HUES64 (cell line): ENCODE data around the gene SERINC5.
A peak's percentile ranks its signal among the peaks of the same experiment; 100 is the strongest.
"Not testable (repeated sequence)": the region's sequence is repeated elsewhere in the genome, so short reads cannot be mapped to it uniquely, and the experiment has no call there.

ENCODE experiments used
- H3K27ac ChIP-seq: 2 replicates; pipeline ENCODE4 v1.7.0; 2013; ENCODE audit warnings: low read depth, low read length, inconsistent platforms
- H3K27me3 ChIP-seq: 2 replicates; pipeline ENCODE4 v1.6.1; 2013; ENCODE audit warnings: mild to moderate bottlenecking, low read length; ENCODE audit not compliant: insufficient read depth
- H3K36me3 ChIP-seq: 2 replicates; pipeline ENCODE4 v1.6.1; 2013; ENCODE audit warnings: mild to moderate bottlenecking, low read length; ENCODE audit not compliant: insufficient read depth
- H3K4me1 ChIP-seq: 2 replicates; pipeline ENCODE4 v1.6.1; 2013; ENCODE audit warnings: mild to moderate bottlenecking, low read length, moderate library complexity; ENCODE audit not compliant: insufficient read depth
- H3K4me3 ChIP-seq: 2 replicates; pipeline ENCODE4 v1.5.1; 2013; ENCODE audit warnings: mild to moderate bottlenecking, low read length, moderate library complexity
- H3K9ac ChIP-seq: 2 replicates; pipeline ENCODE4 v1.6.1; 2013; ENCODE audit warnings: mild to moderate bottlenecking, low read depth, low read length
- H3K9me3 ChIP-seq: 2 replicates; pipeline ENCODE4 v1.6.1; 2013; ENCODE audit warnings: low read depth, low read length; ENCODE audit not compliant: insufficient read depth
- WGBS: fragments of 150-250, 120-280 bp; methylation state at CpG from one replicate; pipeline ENCODE4 v1.1.7; 2013; ENCODE audit warnings: missing lambda C conversion rate; 5-methylcytosine and 5-hydroxymethylcytosine counted together

The SERINC5 gene

DNA sequence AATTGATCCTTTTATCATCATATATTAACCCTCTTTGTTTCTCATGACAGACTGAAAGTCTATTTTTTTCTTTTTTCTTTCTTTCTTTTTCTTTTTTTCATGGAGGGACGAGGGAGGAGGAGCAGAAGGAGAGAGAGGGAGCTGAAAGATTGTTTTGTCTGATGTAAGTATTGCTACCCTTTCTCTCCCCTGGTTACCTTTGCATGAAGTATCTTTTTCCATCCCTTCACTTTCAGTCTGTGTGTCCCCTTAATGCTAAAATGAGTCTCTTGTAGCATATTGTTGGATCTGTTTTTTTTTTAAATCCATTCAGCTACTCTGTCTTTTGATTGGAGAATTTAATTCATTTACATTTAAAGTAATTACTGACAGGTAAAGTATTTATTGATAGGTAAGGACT, 27.5 kb upstream of the SERINC5 start:
- no peak overlapping the region for H3K9ac ChIP-seq
- no peaks in the 10 kb centered on the region for H3K27me3 ChIP-seq
- H3K4me3 ChIP-seq = no peak overlapping the region
- no peaks in the 10 kb centered on the region for H3K36me3 ChIP-seq
- no peaks in the 10 kb centered on the region for H3K9me3 ChIP-seq
- no CpG with 5 or more reads among the region's 1 CpG for WGBS
- no peaks in the 10 kb centered on the region for H3K4me1 ChIP-seq
- no peak overlapping the region for H3K27ac ChIP-seq

DNA sequence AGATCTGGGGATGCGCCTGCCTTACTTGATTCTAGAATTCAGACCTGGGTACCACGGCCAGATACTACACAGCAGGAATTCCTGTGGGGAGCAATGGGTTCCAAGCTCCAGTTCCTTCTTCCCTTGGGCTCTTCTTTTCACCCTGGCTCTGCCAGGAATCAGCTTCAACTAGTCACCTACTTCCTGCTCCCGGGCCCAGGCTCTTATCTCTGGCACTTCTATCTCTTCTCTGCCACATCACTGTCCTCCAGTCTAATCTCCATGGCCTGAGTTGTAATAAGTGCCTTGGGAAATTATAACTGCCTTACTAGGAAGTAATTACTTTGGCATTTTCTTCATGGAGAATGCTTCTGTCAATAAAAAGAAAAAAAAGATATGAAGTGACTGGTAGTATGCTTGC, 26.2 kb upstream of the SERINC5 start:
- H3K4me1 ChIP-seq = no peaks in the 10 kb centered on the region
- 92% methylated on average over 3 of the region's 3 CpGs for WGBS

DNA sequence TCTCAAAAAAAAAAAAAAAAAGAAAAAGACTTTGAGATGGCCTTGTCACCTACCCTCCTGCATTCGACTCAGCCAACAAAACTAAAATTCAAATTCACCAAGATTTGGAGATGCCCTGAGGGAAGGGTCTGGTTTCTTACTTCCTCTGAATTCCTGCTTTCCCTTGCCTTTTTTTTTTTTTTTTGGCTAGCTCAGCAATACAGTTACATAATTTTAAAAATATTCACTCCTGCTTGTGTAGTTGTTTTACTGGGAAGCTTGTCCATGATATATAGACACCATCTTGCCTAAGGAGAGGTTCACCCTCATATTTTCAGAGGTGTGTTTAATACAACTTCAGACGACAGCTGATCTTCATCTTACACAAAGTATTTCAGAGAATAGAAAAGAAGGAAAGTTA, 21.3 kb upstream of the SERINC5 start:
- Histone ChIP-seq H3K9ac (no peak overlapping the region), H3K36me3 (no peaks in the 10 kb centered on the region), H3K9me3 (no peaks in the 10 kb centered on the region), H3K27me3 (no peaks in the 10 kb centered on the region), H3K4me1 (no peaks in the 10 kb centered on the region), H3K4me3 (no peak overlapping the region), H3K27ac (no peak overlapping the region)
- WGBS = 100% methylated on average over 1 of the region's 2 CpGs

More for the DNA sequence above, 26.2 kb upstream of the SERINC5 start:
- H3K4me3 ChIP-seq = no peak overlapping the region
- no peaks in the 10 kb centered on the region for H3K36me3 ChIP-seq
- no peak overlapping the region for H3K27ac ChIP-seq
- H3K27me3 ChIP-seq = no peaks in the 10 kb centered on the region
- no peaks in the 10 kb centered on the region for H3K9me3 ChIP-seq
- H3K9ac ChIP-seq = no peak overlapping the region

DNA sequence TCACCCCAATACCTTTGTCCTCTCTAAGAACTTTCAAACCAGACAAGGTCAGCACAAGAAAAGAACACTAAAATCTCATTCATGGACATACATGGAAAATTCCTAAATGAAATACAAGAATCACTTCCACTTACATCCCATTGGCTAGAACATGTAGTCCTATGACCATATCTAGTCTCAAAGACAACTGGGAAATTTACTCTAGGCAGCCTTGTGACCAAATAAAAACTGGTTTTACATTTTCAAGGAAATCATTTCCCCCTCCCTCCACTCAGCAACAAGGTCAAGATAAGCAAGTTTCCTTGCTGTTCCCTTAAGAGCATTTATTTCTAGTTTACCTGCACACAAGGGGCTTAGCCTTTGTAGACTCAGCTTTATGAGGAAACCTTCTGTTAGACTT, 20.3 kb upstream of the SERINC5 start:
- Histone ChIP-seq H3K9ac (no peak overlapping the region), H3K9me3 (no peaks in the 10 kb centered on the region), H3K4me3 (no peak overlapping the region), H3K4me1 (no peaks in the 10 kb centered on the region), H3K27ac (no peak overlapping the region), H3K36me3 (no peaks in the 10 kb centered on the region), H3K27me3 (no peaks in the 10 kb centered on the region)

DNA sequence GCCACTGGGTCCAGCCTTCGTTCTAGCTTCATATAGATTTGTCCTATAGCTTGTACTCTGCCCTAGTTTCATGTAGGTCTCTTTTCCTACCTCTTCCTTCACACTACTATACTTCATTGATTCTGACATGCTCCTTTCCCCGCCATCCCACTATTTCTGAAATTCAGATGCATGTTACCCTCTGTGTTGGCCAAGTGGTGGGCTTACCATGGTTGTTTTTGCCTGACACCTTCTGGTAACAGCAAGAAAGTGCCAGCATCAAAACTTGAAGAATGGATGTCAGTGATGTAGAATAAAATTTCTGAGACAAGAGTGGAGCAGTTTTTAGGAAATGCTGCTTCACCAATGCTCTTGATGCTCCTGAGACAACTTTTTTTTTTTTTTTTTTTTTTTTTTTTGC, 19.5 kb upstream of the SERINC5 start:
- Histone ChIP-seq H3K4me1 (no peaks in the 10 kb centered on the region), H3K9me3 (no peaks in the 10 kb centered on the region), H3K4me3 (no peak overlapping the region), H3K36me3 (no peaks in the 10 kb centered on the region), H3K27me3 (no peaks in the 10 kb centered on the region), H3K27ac (no peak overlapping the region), H3K9ac (no peak overlapping the region)
- 78% methylated on average over 2 of the region's 2 CpGs for WGBS

DNA sequence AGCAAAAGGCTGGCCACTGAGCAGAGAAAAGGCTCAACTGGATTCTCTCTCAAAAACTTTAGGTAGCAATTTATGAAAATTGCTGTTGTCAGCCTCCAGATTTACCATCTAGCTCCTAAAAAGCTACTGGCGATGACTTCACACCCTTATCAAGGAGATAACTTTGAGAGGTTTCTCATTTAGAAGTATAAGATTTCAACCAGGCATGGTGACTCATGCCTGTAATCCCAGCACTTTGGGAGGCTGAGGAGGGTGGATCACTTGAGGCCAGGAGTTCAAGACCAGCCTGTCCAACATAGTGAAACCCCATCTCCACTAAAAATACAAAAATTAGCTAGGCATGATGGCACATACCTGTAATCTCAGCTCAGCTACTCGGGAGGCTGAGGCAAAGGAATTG, 14.7 kb upstream of the SERINC5 start:
- H3K27ac ChIP-seq, H3K4me3 ChIP-seq, H3K27me3 ChIP-seq, H3K9ac ChIP-seq, H3K9me3 ChIP-seq, H3K4me1 ChIP-seq, H3K36me3 ChIP-seq: not testable (repeated sequence)
- 99% methylated on average over 2 of the region's 2 CpGs for WGBS

DNA sequence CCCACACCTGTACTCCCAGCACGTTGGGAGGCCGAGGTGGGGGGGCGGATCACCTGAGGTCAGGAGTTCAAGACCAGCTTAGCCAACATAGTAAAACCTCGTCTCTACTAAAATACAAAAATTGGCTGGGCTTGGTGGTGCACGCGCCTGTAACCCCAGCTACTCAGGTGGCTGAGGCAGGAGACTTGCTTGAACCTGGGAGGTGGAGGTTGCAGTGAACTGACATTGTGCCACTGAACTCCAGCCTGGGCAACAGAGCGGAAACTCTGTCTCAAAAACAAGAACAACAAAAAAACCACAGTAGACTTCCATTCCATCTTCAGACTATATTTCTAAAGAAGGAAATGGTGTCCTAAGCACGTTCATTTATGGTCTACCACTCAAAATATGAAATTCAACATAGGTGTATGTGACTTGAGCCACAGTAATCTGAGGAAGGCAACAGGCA, 14.2 kb upstream of the SERINC5 start:
- Histone ChIP-seq H3K36me3 (no peaks in the 10 kb centered on the region), H3K9me3 (no peaks in the 10 kb centered on the region), H3K4me3 (no peak overlapping the region), H3K27ac (no peak overlapping the region), H3K27me3 (no peaks in the 10 kb centered on the region), H3K9ac (no peak overlapping the region), H3K4me1 (peaks cover 8% of the 10 kb centered on the region)
- 93% methylated on average over 6 of the region's 8 CpGs for WGBS

DNA sequence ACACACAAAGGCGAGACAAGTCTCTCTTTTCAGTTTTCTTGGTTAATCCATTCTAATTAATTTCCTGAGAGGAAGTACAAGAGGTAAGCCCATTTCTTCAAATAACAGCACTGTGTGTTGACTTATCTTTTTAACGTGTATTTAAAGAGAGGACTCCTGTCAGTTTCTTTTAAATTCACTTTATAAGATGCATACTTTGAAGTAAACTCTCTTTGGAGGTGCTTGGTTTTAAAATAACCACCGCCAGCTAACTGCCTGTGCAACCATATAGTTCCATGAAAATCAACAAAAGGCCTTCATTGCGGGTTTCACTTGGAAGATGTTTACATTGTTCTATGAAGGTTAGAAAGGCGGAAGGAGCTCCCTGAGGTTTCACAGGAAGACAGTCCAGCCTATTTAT, 13.1 kb upstream of the SERINC5 start:
- H3K9ac ChIP-seq = no peak overlapping the region
- 86% methylated on average over 5 of the region's 5 CpGs for WGBS
- peaks cover 8% of the 10 kb centered on the region for H3K4me1 ChIP-seq

DNA sequence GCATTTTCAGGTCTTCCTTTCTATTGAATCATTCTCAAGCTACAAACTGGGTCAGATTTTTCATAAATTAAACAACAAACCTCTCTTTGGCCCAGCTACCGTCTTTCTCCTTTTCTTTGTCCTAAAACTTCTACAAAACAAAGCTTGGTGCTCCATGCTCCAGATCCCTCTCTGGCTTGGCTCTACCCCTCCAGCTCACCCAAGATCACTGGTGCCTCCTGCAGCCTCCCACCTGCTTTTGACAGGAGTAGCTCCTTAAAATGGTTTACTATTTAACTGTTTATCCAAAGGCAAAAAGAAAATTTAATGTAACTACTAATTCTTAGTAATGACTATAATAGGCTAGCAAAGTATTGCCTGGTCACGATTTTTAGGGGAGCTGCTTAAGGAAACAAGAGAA, 10.7 kb upstream of the SERINC5 start:
- Histone ChIP-seq H3K27me3 (no peaks in the 10 kb centered on the region), H3K4me3 (no peak overlapping the region), H3K9ac (no peak overlapping the region), H3K36me3 (no peaks in the 10 kb centered on the region), H3K9me3 (no peaks in the 10 kb centered on the region), H3K27ac (peak overlapping the region; percentile 35; the same call in 1 of the 2 replicates), H3K4me1 (peaks cover 8% of the 10 kb centered on the region)
- WGBS = 79% methylated on average over 2 of the region's 2 CpGs

More for the DNA sequence above, 13.1 kb upstream of the SERINC5 start:
- Histone ChIP-seq H3K4me3 (no peak overlapping the region), H3K27ac (no peak overlapping the region), H3K9me3 (no peaks in the 10 kb centered on the region), H3K36me3 (no peaks in the 10 kb centered on the region), H3K27me3 (no peaks in the 10 kb centered on the region)

DNA sequence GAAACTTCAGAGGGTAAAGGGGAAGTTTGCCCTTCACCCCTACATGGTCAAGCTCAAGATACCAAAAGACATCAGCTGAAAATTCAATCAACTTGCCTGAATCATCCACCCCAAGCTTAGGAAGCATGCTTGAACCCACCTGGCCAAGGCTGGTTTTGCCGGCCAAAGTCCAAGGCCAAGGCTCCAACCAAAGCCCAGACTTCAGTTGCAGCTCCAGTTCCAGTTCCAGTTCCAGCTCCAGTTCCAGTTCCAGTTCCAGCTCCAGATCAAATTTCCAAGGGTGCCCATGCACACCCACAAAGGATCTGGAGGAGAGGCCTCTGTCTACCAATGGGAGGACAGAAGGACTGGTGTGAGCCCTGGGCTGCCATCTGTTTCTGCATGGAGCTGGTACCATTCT, 4.6 kb upstream of the SERINC5 start:
- 97% methylated on average over 1 of the region's 1 CpG for WGBS
- H3K27me3 ChIP-seq = no peaks in the 10 kb centered on the region
- H3K4me3 ChIP-seq = no peak overlapping the region
- H3K9me3 ChIP-seq = no peaks in the 10 kb centered on the region
- peaks cover 2% of the 10 kb centered on the region; the same call in 1 of the 2 replicates for H3K4me1 ChIP-seq
- H3K9ac ChIP-seq = no peak overlapping the region
- H3K27ac ChIP-seq = no peak overlapping the region
- no peaks in the 10 kb centered on the region for H3K36me3 ChIP-seq

DNA sequence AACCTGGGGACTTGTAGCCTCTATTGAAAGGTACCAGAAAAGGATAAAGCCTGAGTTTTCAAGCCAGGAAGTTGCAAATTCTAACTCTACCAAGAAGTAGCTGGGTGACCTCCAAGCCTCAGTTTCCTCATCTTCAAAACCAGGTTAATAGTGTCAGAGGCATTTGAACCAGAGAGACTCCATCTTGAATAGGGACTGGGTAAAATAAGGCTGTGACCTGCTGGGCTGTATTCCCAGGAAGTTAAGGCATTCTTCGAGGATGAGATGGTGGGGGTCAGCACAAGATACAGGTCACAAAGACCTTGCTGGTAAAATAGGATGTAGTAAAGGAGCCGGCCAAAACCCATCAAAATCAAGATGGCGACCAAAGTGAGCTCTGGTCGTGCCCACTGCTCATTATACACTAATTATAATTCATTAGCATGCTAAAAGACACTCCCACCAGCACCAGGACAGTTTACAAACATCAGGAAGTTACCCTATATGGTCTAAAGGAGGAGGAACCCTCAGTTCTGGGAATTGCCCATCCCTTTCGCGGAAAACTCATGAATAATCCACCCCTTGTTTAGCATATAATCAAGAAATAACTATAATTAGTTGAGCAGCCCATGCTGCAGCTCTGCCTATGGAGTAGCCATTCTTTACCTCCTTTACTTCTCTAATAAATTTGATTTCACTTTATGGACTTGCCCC, 3.8 kb upstream of the SERINC5 start:
- H3K4me3 ChIP-seq = no peak overlapping the region
- WGBS = 86% methylated on average over 6 of the region's 6 CpGs
- H3K4me1 ChIP-seq = peaks cover 3% of the 10 kb centered on the region
- no peaks in the 10 kb centered on the region for H3K27me3 ChIP-seq
- no peaks in the 10 kb centered on the region for H3K9me3 ChIP-seq
- no peak overlapping the region for H3K9ac ChIP-seq
- no peak overlapping the region for H3K27ac ChIP-seq
- no peaks in the 10 kb centered on the region for H3K36me3 ChIP-seq

DNA sequence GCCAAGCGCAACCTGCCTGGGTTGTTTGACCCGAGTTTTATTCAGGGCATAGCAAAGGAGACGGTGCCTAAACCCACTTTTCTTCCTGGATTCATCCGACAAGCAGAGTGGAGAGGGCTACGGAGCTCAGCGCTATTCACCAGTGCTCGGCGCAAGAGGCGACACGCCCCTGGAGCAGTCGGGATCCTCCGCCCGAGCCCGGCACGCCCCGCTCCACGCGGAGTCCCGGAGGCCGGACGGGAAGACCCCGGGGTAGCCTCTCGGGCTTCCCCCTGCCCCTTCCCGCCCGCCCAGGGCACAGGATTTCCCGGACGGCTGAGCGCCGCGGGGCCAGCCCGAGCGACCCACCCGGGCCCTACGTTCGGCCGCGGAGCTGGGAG, 427 bp downstream of the SERINC5 start:
- Histone ChIP-seq H3K36me3 (0 out of 2 replicates have a peak, but pooled peaks cover 3% of the 10 kb centered on the region), H3K27ac (no peak overlapping the region; the same call in 1 of the 2 replicates), H3K27me3 (no peaks in the 10 kb centered on the region), H3K4me1 (peaks cover 36% of the 10 kb centered on the region), H3K9me3 (no peaks in the 10 kb centered on the region), H3K4me3 (peak overlapping the region; percentile 83), H3K9ac (peak overlapping the region; percentile 66)
- WGBS = under 1% methylated on average over 37 of the region's 37 CpGs
